ENCODE data around the gene C17orf107.

The C17orf107 gene

GRCh38 chr17:4937553-4937952 lies 38.2 kb downstream of the C17orf107 start:
- no peak for DNase-seq

- no peak for DNase-seq
Measured at GRCh38 chr17:4938069-4938491, 38.7 kb downstream of the C17orf107 start.

GRCh38 chr17:4938688-4939545 lies 39.6 kb downstream of the C17orf107 start:
- DNase-seq = no peak

GRCh38 chr17:4939546-4939795 lies 40.1 kb downstream of the C17orf107 start:
- no peak for DNase-seq

- DNase-seq = peak; percentile 97
Measured at GRCh38 chr17:4939796-4940554, 40.6 kb downstream of the C17orf107 start, which contains the start of the genes RNF167 and SLC25A11. Gene RNF167 (plus strand): TSS chr17:4940268. CDS start chr17:4940910, 642 bp downstream. Gene SLC25A11 (minus strand): TSS chr17:4940046. CDS start chr17:4939910, 136 bp downstream.

- no peak for DNase-seq
Measured at GRCh38 chr17:4940555-4941318, 41.4 kb downstream of the C17orf107 start.

- DNase-seq = no peak
Measured at GRCh38 chr17:4941319-4941610, 41.9 kb downstream of the C17orf107 start.

- DNase-seq = no peak
Measured at GRCh38 chr17:4942760-4943508, 43.6 kb downstream of the C17orf107 start.

- DNase-seq = no peak
Measured at GRCh38 chr17:4944163-4944553, 44.8 kb downstream of the C17orf107 start.

GRCh38 chr17:4944554-4945175 lies 45.3 kb downstream of the C17orf107 start:
- DNase-seq = no peak

- DNase-seq = no peak
Measured at GRCh38 chr17:4945176-4945943, 46.0 kb downstream of the C17orf107 start.

- DNase-seq = no peak
Measured at GRCh38 chr17:4945944-4946280, 46.6 kb downstream of the C17orf107 start.

GRCh38 chr17:4946312-4946976 lies 47.1 kb downstream of the C17orf107 start:
- DNase-seq = no peak

GRCh38 chr17:4947010-4947410 lies 47.7 kb downstream of the C17orf107 start:
- no peak for DNase-seq

GRCh38 chr17:4947411-4948165 lies 48.3 kb downstream of the C17orf107 start:
- DNase-seq = no peak

- no peak for DNase-seq
Measured at GRCh38 chr17:4948166-4948930, 49.0 kb downstream of the C17orf107 start, which contains the start of gene PFN1. Gene PFN1 (minus strand): TSS chr17:4948530. CDS start chr17:4948394, 136 bp downstream.

GRCh38 chr17:4948931-4949320 lies 49.6 kb downstream of the C17orf107 start:
- DNase-seq = no peak

GRCh38 chr17:4949321-4950074 lies 50.2 kb downstream of the C17orf107 start:
- DNase-seq = no peak

All from cortex of kidney (tissue), 1 donor.